AG09319 (cell line): ENCODE measurements around the gene PLPPR5.

Source experiments
- DNase-seq: peaks from one replicate; pipeline ENCODE4 v3.0.0-alpha.2; 2010; ENCODE audit warnings: low read depth; ENCODE audit errors: extremely low read depth
- CTCF ChIP-seq: IDR thresholded peaks from 2 replicates; pipeline ENCODE4 v1.5.1; 2011; ENCODE audit warnings: low read depth, mild to moderate bottlenecking, inconsistent platforms, low read length, moderate library complexity

PLPPR5 gene

GRCh38 chr1:98919211-98919610 is 85.5 kb downstream of the PLPPR5 start:
- no peak for DNase-seq
- no peak for TF ChIP-seq CTCF

GRCh38 chr1:98914547-98914946 is 90.1 kb downstream of the PLPPR5 start:
- TF ChIP-seq CTCF, result no peak

GRCh38 chr1:98910827-98911226 is 93.8 kb downstream of the PLPPR5 start:
- no peak for TF ChIP-seq CTCF
- DNase-seq, result no peak

More at GRCh38 chr1:98914547-98914946, 90.1 kb downstream of the PLPPR5 start:
- no peak for DNase-seq

- no peak for TF ChIP-seq CTCF
Measured at GRCh38 chr1:98908980-98909379, 95.7 kb downstream of the PLPPR5 start.

GRCh38 chr1:98906809-98907208 is 97.9 kb downstream of the PLPPR5 start:
- no peak for DNase-seq
- TF ChIP-seq CTCF, result no peak

More at GRCh38 chr1:98908980-98909379, 95.7 kb downstream of the PLPPR5 start:
- no peak for DNase-seq

- DNase-seq, result no peak
- no peak for TF ChIP-seq CTCF
Measured at GRCh38 chr1:98906361-98906760, 98.3 kb downstream of the PLPPR5 start.

- no peak for TF ChIP-seq CTCF
- no peak for DNase-seq
Measured at GRCh38 chr1:98904684-98905083, 100.0 kb downstream of the PLPPR5 start.

GRCh38 chr1:98903726-98904125 is 100.9 kb downstream of the PLPPR5 start:
- TF ChIP-seq CTCF, result no peak
- no peak for DNase-seq
